Measurements from ENCODE around the gene PEX19. TPM values are rescaled to one million over a fixed set of nuclear protein-coding genes. Genes with fewer than 3 reads are reported as not detected.
A peak's percentile ranks its signal among the peaks of the same experiment; 100 is the strongest.

Gene PEX19
- polyA plus RNA-seq, 1 of the 3 experiments (the other 2 are of a cell fraction): 31.4 TPM

GRCh38 chr1:160284782-160285344 lies at the start of gene PEX19 (continued):
- TF ChIP-seq TCF12 (IDR thresholded peaks at IDR 0.05) (no peak), YY1 (IDR thresholded peaks at IDR 0.05; ENCODE audit: low read depth) (peak; percentile 98), EZH2phosphoT487 (IDR thresholded peaks at IDR 0.05; ENCODE audit: borderline replicate concordance, low read depth) (no peak), SMC3 (IDR thresholded peaks at IDR 0.05; ENCODE audit: low read depth, low read length) (no peak), EP300 (IDR thresholded peaks at IDR 0.05; ENCODE audit: borderline replicate concordance in 1 of 2, low read depth in 1 of 2, low read length in 1 of 2) (no peak), IRF3 (IDR thresholded peaks at IDR 0.05; ENCODE audit: low read depth, low read length) (peak; percentile 35; the same call in 1 of the 2 replicates), USF2 (IDR thresholded peaks at IDR 0.05; ENCODE audit: borderline replicate concordance, low read depth, low read length) (no peak), FOXM1 (IDR thresholded peaks at IDR 0.05; ENCODE audit: low read depth) (no peak), JUND (IDR thresholded peaks at IDR 0.05) (no peak), FOSL2 (IDR thresholded peaks at IDR 0.05; ENCODE audit: borderline replicate concordance, low read depth) (no peak), NFIC (IDR thresholded peaks at IDR 0.05; ENCODE audit: borderline replicate concordance) (no peak)

- H3K27ac ChIP-seq (ENCODE audit: low read depth in 2 of 2, low read length in 1 of 2): no peak overlapping the region
- H3K4me3 ChIP-seq (ENCODE audit: low read depth in 2 of 2, low read length in 1 of 2): no peak overlapping the region
- TF ChIP-seq MAX (IDR thresholded peaks at IDR 0.05; ENCODE audit: low read depth) (no peak), RXRA (IDR thresholded peaks at IDR 0.05; ENCODE audit: borderline replicate concordance, low read depth) (no peak), RCOR1 (IDR thresholded peaks at IDR 0.05; ENCODE audit: low read length) (no peak), EZH2phosphoT487 (IDR thresholded peaks at IDR 0.05; ENCODE audit: borderline replicate concordance, low read depth) (no peak), ELF1 (IDR thresholded peaks at IDR 0.05) (no peak)
- H4K20me1 ChIP-seq (ENCODE audit: insufficient read depth): 0 out of 2 replicates have a peak, but pooled peaks cover 20% of the 10 kb centered on the region
- CTCF ChIA-PET: interaction anchor here (1.1 to 2.2 kb wide), 2 partner anchors 8 to 41 kb away, joined by 3 to 11 read pairs; no protein-coding TSS in a partner anchor
- H2AFZ ChIP-seq (ENCODE audit: low read depth): no peak overlapping the region
- H3K9ac ChIP-seq: no peak overlapping the region
- no peak overlapping the region for H3K4me2 ChIP-seq
- POLR2A ChIA-PET: no interaction called here
- no peaks in the 10 kb centered on the region for H3K9me2 ChIP-seq
- H3K27me3 ChIP-seq (ENCODE audit: insufficient read depth): no peaks in the 10 kb centered on the region
- no peaks in the 10 kb centered on the region for H3K4me1 ChIP-seq (ENCODE audit: control insufficient read depth in 1 of 2, insufficient read depth in 2 of 2, low read depth in 1 of 2, low read length in 1 of 2)
- no peak for DNase-seq
- peaks cover 80% of the 10 kb centered on the region for H3K79me2 ChIP-seq (ENCODE audit: insufficient read depth)
- H3K36me3 ChIP-seq (replicated peaks in 1 of 2; ENCODE audit: control insufficient read depth in 1 of 2, insufficient read depth in 2 of 2, low read length in 1 of 2): peaks cover 86 to 87% of the 10 kb centered on the region in 2 experiments
- peaks cover 23% of the 10 kb centered on the region for H3F3A ChIP-seq (replicated peaks; ENCODE audit: insufficient read depth)
- no peaks in the 10 kb centered on the region for H3K9me3 ChIP-seq
Measured at GRCh38 chr1:160332516-160332915, 47.6 kb upstream of the PEX19 start.

All from SK-N-SH (cell line).